Gastroesophageal sphincter (tissue), 4 donors: ENCODE data around the gene NOP10. TPM values are rescaled to one million over a fixed set of nuclear protein-coding genes. Genes with fewer than 3 reads are reported as not detected.

Source experiments
- ATAC-seq: fragments of 150-250 bp; one replicate; pipeline ENCODE4 v1.9.1; 2016; ENCODE audit warnings: mild to moderate bottlenecking, moderate library complexity
- H3K27ac ChIP-seq, 4 donors: fragments of 200-600 bp; sonication (generic) in 3 of 4; 1 replicate in 3 of 4; 2 replicates in 1 of 4; pipeline ENCODE4 v1.5.1; 2016 to 2019
- H3K27me3 ChIP-seq: fragments of 200-600 bp; sonication (generic); one replicate; pipeline ENCODE4 v1.5.1; 2019
- H3K36me3 ChIP-seq, 2 donors: fragments of 200-600 bp; sonication (generic); one replicate each; pipeline ENCODE4 v1.5.1; 2019; ENCODE audit warnings: control low read depth in 1 of 2
- H3K4me1 ChIP-seq, 3 donors: fragments of 200-600 bp; sonication (generic); 1 replicate in 2 of 3; 2 replicates in 1 of 3; pipeline ENCODE4 v1.5.1; 2016 to 2019; ENCODE audit warnings: control low read depth in 2 of 3
- H3K4me3 ChIP-seq, 2 donors: fragments of 200-600 bp; sonication (generic); one replicate each; pipeline ENCODE4 v1.5.1; 2019; ENCODE audit warnings: mild to moderate bottlenecking in 1 of 2, moderate library complexity in 1 of 2
- H3K9me3 ChIP-seq, 3 donors: fragments of 200-600 bp; sonication (generic); one replicate each; pipeline ENCODE4 v1.5.1; 2017 to 2019; ENCODE audit warnings: control low read depth in 2 of 3
- CTCF ChIP-seq, 4 experiments: fragments of 200-600 bp in 2 of 4; fragments of 450-650 bp in 2 of 4; sonication (generic) in 1 of 4; IDR thresholded peaks; one replicate each; pipeline ENCODE4 v1.5.1; 2017 to 2019; ENCODE audit warnings: antibody characterized with exemption in 4 of 4, mild to moderate bottlenecking in 2 of 4, moderate library complexity in 2 of 4
- EP300 ChIP-seq: sonication (generic); formaldehyde crosslinking; IDR thresholded peaks from one replicate; pipeline ENCODE4 v1.6.1; 2017; ENCODE audit warnings: antibody characterized with exemption, mild to moderate bottlenecking
- POLR2A ChIP-seq, 2 donors: fragments of 450-650 bp; IDR thresholded peaks; one replicate each; pipeline ENCODE4 v1.6.1; 2017; ENCODE audit warnings: antibody characterized with exemption in 2 of 2, mild to moderate bottlenecking in 2 of 2, moderate library complexity in 1 of 2
- POLR2AphosphoS5 ChIP-seq: sonication (generic); formaldehyde crosslinking; IDR thresholded peaks from one replicate; pipeline ENCODE4 v1.6.1; 2017; ENCODE audit warnings: antibody characterized with exemption
- WGBS, 2 donors: methylation state at CpG; one replicate each; pipeline ENCODE4 v1.1.5; 2018; ENCODE audit warnings: low coverage in 1 of 2; 5-methylcytosine and 5-hydroxymethylcytosine counted together
- total RNA-seq, 4 donors: library from RNA; depleted of rRNA; stranded (reverse); fragments of >200 nt; gene quantifications; one replicate each; pipeline ENCODE4 v1.1.0, GENCODE V29; 2016

Gene NOP10
- total RNA-seq, 4 donors from 2014 or later, result 93.3 to 128 (median 108) TPM

- TF ChIP-seq CTCF (IDR thresholded peaks at IDR 0.05), result no peak
- no peak for TF ChIP-seq POLR2AphosphoS5
- no peak for TF ChIP-seq POLR2A (IDR thresholded peaks at IDR 0.05)
- TF ChIP-seq EP300, result no peak
- H3K4me3 ChIP-seq, result no peak overlapping the region
- H3K36me3 ChIP-seq, result no peaks in the 10 kb centered on the region
- no peak for ATAC-seq
- H3K9me3 ChIP-seq, result no peaks in the 10 kb centered on the region
- WGBS, 2 donors, result 67 to 78% methylated on average over 2 of the region's 2 CpGs
- no peaks in the 10 kb centered on the region for H3K4me1 ChIP-seq
- H3K27ac ChIP-seq, result no peak overlapping the region
- no peaks in the 10 kb centered on the region for H3K27me3 ChIP-seq
These were observed 31.9 kb upstream of the NOP10 start for GRCh38 chr15:34374816-34375215.

- no peaks in the 10 kb centered on the region for H3K9me3 ChIP-seq
- TF ChIP-seq CTCF (IDR thresholded peaks at IDR 0.05) (no peak), POLR2A (IDR thresholded peaks at IDR 0.05) (no peak), EP300 (no peak), POLR2AphosphoS5 (no peak)
- no peaks in the 10 kb centered on the region for H3K27me3 ChIP-seq
- H3K4me1 ChIP-seq, result no peaks in the 10 kb centered on the region
- H3K4me3 ChIP-seq, result no peak overlapping the region
- no peak for ATAC-seq
- no peaks in the 10 kb centered on the region for H3K36me3 ChIP-seq
- WGBS, 2 donors, result no CpG with 5 or more reads among the region's 8 CpGs
- no peak overlapping the region for H3K27ac ChIP-seq
These were observed 31.0 kb upstream of the NOP10 start for GRCh38 chr15:34373951-34374350.

- 43 to 63% methylated on average over 2 of the region's 2 CpGs for WGBS, 2 donors
- Histone ChIP-seq H3K27ac (no peak overlapping the region), H3K27me3 (no peaks in the 10 kb centered on the region), H3K36me3 (no peaks in the 10 kb centered on the region), H3K4me1 (peaks cover 0 to 22% (median 11%) of the 10 kb centered on the region in 3 donors), H3K9me3 (no peaks in the 10 kb centered on the region), H3K4me3 (no peak overlapping the region)
- ATAC-seq, result no peak
- no peak for TF ChIP-seq CTCF (IDR thresholded peaks at IDR 0.05)
- TF ChIP-seq EP300, result no peak
- no peak for TF ChIP-seq POLR2AphosphoS5
- TF ChIP-seq POLR2A (IDR thresholded peaks at IDR 0.05), result no peak
These were observed 27.7 kb upstream of the NOP10 start for GRCh38 chr15:34370643-34371042.

- no peaks in the 10 kb centered on the region for H3K36me3 ChIP-seq
- 43 to 70% methylated on average over 2 of the region's 2 CpGs for WGBS, 2 donors
- no peaks in the 10 kb centered on the region for H3K27me3 ChIP-seq
- no peak overlapping the region for H3K4me3 ChIP-seq
- H3K4me1 ChIP-seq, result peaks cover 0 to 27% (median 13%) of the 10 kb centered on the region in 3 donors
- no peaks in the 10 kb centered on the region for H3K9me3 ChIP-seq
- ATAC-seq, result no peak
- TF ChIP-seq CTCF (IDR thresholded peaks at IDR 0.05) (no peak), POLR2A (IDR thresholded peaks at IDR 0.05) (no peak), POLR2AphosphoS5 (no peak), EP300 (no peak)
- no peak overlapping the region for H3K27ac ChIP-seq
These were observed 27.2 kb upstream of the NOP10 start for GRCh38 chr15:34370129-34370528.
